ENCODE measurements around the gene RNF115.

The RNF115 gene

DNA sequence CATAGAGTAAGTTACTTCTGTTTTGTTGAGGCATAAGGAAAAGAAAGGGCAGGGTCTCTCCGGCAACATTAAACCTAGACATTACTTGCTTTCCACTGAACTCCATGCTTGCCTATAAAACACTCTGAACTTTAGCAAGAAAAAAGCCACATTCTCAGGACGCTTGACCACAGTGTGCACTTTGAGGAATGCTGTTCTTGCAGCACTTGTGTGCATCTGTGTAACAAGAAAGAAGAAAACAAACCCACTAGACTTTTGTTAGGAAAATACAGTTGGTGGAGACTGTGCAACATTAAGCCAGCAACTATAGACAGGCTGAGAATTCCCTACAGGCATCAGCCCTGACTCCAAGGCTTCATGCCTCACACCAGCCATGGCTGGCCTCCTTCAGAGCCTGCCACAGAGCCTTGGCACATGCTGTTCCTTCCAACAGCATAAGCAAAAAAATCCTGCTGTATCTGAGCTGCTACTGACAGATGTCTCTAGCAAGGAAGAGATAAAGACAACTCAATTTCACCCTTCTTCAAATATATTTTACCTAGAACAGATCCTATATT lies 122.5 kb downstream of the RNF115 start:
- no peak for DNase-seq

DNA sequence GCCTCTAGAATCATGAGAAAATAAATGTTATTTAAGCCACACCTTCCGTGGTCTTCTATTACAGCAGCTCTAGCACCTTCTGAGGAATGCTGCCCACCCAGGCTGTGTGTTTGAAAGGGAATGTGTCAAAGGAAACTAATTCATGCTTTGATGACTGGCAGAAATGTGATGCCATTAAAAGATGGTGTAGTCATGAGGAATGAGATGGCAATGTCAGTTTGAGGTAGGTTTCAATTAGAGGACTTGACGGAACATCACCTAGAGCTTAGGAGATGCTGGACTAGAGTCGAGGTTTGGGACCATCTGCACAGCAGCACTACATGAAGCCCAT lies 127.3 kb downstream of the RNF115 start:
- DNase-seq, result no peak

DNA sequence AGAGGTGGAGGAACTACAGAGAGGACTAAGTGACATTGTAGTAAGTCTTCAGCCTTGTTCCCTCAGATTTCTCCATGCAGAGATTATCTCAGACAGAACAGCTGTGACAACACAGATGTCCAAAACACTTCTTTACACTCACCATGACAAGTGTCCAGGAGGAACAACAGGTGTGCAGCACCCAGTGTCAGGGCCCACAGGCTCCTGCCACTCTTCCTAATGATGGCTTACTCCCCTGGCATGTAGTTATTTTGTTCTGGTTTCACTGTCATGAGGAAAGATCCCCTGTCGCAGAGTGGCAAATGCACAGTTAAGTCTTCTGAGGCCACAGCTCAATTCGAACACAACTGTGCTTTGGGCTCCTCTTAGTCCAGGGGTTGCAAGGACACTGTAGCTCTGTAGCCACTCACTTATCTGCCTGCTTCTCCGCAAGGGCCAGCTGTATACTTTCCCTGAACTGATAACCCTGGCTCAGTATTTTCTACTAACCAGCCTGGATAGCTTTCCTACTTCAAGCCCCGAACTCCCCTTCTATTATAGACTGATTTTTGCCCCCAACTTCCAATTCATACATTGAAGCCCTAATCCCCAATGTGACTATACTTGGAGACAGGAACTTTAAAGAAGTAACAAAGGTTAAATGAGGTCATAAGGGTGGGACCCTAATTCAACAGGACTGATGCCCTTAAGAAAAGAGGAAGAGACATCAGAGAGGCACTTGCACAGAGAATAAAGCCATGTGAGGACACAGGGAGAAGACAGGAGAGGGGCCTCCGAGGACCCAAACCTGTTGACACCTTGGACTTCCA lies 127.9 kb downstream of the RNF115 start:
- DNase-seq, result no peak

DNA sequence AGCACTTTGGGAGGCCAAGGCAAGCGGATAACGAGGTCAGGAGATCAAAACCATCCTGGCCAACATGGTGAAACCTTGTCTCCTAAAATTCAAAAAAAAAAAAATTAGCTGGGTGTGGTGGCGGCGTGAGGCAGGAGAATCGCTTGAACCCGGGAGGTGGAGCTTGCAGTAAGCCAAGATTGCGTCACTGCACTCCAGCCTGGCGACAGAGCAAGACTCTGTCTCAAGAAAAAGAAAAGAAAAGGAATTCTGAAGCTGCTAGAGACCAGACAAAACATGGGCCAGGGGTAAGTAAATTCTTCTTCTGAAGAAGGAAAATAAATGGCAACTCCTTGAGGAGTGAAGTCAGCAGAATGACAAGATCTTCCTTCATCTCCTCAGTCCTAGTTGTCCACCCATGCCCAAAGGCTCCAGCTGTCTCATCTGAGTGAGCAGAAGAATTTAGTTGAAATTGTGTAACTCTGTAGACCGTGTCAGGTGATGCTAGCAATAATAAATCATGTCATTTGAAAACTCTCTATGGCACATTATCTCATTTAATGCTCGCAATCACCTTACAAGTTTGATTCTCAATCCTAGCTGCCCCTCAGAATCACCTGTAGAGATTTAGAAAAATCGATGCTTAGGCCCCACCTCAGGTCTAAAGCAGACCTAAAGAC lies 131.0 kb downstream of the RNF115 start:
- no peak for DNase-seq

DNA sequence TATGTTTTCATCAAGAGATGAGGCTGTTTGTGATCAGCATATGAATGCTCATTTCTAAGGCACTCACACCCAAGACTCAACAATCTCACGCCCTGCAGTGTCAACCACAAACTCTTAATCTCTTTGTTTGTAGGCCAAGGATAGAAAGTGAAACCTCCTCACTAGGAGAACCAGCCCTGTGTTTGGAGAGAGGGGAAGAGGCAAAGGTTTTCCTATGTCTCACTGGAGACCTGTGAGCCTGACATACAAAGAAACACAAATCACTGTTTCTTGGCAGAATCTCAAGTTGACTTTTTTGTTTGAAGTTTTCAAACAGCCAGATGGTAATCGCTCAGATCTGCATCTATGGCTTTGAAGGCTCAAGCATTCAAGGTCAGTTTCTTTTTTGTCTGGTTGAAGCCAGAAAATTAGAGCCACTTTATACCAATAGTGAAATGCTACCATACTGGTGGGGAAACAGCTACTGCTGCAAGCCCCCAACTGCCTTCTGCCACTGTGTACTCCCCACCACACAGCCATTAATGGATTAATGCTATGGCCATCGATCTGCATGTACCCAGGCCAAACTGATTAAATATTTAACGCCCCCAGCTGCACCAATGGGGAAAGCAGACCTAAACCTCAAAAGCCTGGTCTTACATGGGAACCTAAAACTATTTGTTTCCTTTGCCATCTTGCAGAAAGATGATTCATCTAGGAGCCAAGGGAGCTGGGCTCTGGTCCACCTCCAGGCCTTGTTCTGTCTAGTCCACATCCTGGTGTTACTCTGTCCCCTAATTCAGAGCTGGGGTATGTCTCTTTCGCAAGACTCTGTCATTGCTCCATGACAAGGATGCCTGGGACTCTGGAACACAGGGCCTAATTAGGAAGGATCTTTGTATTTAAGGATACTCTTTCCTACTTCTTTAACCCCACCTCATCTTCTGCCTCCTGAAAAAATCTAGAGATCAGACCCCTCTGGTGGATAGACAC lies 133.0 kb downstream of the RNF115 start:
- no peak for DNase-seq

DNA sequence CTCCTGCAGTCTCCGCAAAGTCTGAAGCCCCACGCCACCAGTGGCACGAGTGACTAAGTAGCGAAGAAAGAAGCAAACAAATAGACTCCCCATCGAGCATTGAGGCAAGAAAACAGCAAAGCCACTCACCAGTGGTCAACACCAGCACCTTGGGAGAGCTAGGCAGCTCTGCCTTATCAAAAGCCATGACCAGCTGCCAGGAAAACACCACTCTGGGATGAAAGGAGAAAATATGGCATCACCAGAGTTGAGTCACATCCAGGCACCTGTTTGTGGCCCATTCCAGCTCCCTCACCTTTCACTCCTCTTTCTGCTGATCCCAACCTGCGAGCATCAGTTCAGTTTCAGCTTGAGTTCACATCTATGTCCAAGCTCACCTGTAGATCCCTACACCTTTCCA lies 134.0 kb downstream of the RNF115 start:
- DNase-seq, result no peak

DNA sequence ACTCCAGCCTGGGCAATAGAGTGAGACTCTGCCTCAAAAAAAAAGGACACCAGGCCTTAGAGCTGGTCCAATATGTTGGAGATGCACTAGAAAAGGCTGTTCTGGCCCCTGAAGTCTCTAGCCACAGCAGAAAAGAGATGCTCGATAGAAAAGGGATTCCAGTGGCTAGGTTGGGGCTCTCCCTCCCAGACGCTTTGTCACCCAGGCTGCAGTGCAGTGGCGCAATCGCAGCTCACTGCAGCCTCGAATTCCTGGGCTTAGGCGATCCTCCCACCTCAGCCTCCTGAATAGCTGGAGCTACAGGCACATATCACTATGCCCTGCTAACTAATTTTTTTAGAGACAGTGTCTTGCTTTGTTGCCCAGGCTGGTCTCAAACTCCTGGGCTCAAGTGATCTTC lies 135.0 kb downstream of the RNF115 start:
- DNase-seq, result no peak

Data from C1 segment of cervical spinal cord (tissue), 14 donors.